DOHH2 (cell line): ENCODE results near the gene PHLDB2.

Experiments used
- H3F3A ChIP-seq: fragments of 200-600 bp; sonication (generic), shearing (Covaris generic); 2 replicates; pipeline ENCODE4 v1.6.0; 2016; ENCODE audit warnings: antibody characterized with exemption, mild to moderate bottlenecking; ENCODE audit not compliant: control insufficient read depth, insufficient read depth
- H3K27ac ChIP-seq: fragments of 200-600 bp; sonication (generic); 2 replicates; pipeline ENCODE4 v1.5.1; 2014; ENCODE audit warnings: low read depth, mild to moderate bottlenecking, low read length, moderate library complexity
- H3K27me3 ChIP-seq: fragments of 200-600 bp; sonication (generic); 2 replicates; pipeline ENCODE4 v1.6.1; 2014; ENCODE audit warnings: mild to moderate bottlenecking, low read length, mixed read lengths; ENCODE audit not compliant: control insufficient read depth
- H3K36me3 ChIP-seq: fragments of 200-600 bp; sonication (generic); 2 replicates; pipeline ENCODE4 v1.6.1; 2014; ENCODE audit warnings: mild to moderate bottlenecking, low read length, moderate library complexity, mixed read lengths; ENCODE audit not compliant: control insufficient read depth
- H3K4me1 ChIP-seq: fragments of 200-600 bp; sonication (generic); 2 replicates; pipeline ENCODE4 v1.6.1; 2014; ENCODE audit warnings: mild to moderate bottlenecking, low read length, mixed read lengths; ENCODE audit not compliant: control insufficient read depth
- H3K4me2 ChIP-seq: fragments of 200-600 bp; sonication (generic); 2 replicates; pipeline ENCODE4 v1.6.0; 2014; ENCODE audit warnings: mild to moderate bottlenecking, low read length, moderate library complexity
- H3K4me3 ChIP-seq: fragments of 200-600 bp; sonication (generic); 2 replicates; pipeline ENCODE4 v1.5.1; 2014; ENCODE audit warnings: mild to moderate bottlenecking, low read length, mixed read lengths
- H3K79me2 ChIP-seq: fragments of 200-600 bp; sonication (generic); 2 replicates; pipeline ENCODE4 v1.6.1; 2014; ENCODE audit warnings: mild to moderate bottlenecking, low read length, mixed read lengths; ENCODE audit not compliant: control insufficient read depth
- H3K9me2 ChIP-seq: fragments of 200-600 bp; sonication (generic); replicated peaks from 2 replicates; pipeline ENCODE4 v1.6.1; 2014; ENCODE audit warnings: mild to moderate bottlenecking, low read length, mixed read lengths; ENCODE audit not compliant: control insufficient read depth
- H3K9me3 ChIP-seq: fragments of 200-600 bp; sonication (generic); 2 replicates; pipeline ENCODE4 v1.6.1; 2014; ENCODE audit warnings: antibody characterized with exemption, low read length, mixed read lengths; ENCODE audit not compliant: control insufficient read depth, insufficient read depth
- H4K20me1 ChIP-seq: fragments of 200-600 bp; sonication (generic); 2 replicates; pipeline ENCODE4 v1.6.0; 2014; ENCODE audit warnings: low read depth, mild to moderate bottlenecking, antibody characterized with exemption, low read length, moderate library complexity; ENCODE audit not compliant: control insufficient read depth, insufficient read depth
- EZH2phosphoT487 ChIP-seq: fragments of 200-600 bp; sonication (generic); IDR thresholded peaks from 2 replicates; pipeline ENCODE4 v1.6.1; 2017; ENCODE audit warnings: borderline replicate concordance, mild to moderate bottlenecking, antibody characterized with exemption, low read length, moderate library complexity, mixed read lengths
- TF ChIP-seq, protein P1 (sequence below): fragments of 200-600 bp; sonication (generic); IDR thresholded peaks from one replicate; pipeline ENCODE4 v1.5.1; 2014; ENCODE audit warnings: antibody characterized with exemption, mild to moderate bottlenecking, low read depth, low read length; ENCODE audit not compliant: poor library complexity, severe bottlenecking

Gene PHLDB2

DNA sequence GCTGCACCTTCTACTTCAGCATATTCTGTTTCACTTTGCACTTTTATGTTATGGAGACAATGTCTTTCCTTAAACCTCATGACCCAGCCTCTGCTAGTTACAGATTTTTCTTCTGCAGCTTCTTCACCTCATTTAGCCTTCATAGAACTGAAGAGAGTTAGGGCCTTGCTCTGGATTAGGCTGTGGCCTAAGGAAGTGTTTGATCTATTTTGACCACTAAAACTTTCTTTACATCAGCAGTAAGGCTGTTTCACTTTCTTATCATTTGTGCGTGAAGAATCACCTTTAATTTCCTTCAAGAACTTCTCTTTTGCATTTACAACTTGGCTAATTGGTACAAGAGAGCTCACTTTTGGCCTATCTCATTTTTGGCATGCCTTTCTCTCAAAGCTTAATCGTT lies 40.9 kb downstream of the PHLDB2 start:
- H3F3A ChIP-seq = no peaks in the 10 kb centered on the region

DNA sequence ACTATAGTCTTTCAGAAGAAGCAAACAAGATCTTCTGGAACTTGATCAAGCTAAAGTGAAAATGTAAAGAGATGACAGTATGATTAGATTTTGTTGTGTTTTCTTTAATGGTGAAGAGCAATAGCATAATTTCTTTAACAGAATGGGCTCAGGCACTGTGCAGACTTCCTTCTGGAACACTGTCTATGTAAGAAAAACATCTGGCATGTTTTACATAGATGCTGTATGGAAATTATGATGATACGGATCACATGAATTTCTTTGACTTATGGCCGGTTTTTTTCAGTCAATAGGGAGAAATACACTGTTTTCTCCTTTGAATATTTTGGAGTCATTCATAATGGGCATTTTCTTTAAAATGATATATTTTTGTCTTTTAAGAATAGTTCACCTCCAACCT lies 42.6 kb downstream of the PHLDB2 start:
- Histone ChIP-seq H3K4me3 (no peak overlapping the region), H3K4me2 (no peak overlapping the region), H3K9me2 (no peaks in the 10 kb centered on the region), H3K27me3 (no peaks in the 10 kb centered on the region), H3K4me1 (no peaks in the 10 kb centered on the region), H4K20me1 (no peaks in the 10 kb centered on the region), H3K79me2 (no peaks in the 10 kb centered on the region), H3F3A (no peaks in the 10 kb centered on the region), H3K36me3 (no peaks in the 10 kb centered on the region), H3K9me3 (no peaks in the 10 kb centered on the region), H3K27ac (no peak overlapping the region)
- TF ChIP-seq EZH2phosphoT487 = no peak
- TF ChIP-seq, protein P1, sequence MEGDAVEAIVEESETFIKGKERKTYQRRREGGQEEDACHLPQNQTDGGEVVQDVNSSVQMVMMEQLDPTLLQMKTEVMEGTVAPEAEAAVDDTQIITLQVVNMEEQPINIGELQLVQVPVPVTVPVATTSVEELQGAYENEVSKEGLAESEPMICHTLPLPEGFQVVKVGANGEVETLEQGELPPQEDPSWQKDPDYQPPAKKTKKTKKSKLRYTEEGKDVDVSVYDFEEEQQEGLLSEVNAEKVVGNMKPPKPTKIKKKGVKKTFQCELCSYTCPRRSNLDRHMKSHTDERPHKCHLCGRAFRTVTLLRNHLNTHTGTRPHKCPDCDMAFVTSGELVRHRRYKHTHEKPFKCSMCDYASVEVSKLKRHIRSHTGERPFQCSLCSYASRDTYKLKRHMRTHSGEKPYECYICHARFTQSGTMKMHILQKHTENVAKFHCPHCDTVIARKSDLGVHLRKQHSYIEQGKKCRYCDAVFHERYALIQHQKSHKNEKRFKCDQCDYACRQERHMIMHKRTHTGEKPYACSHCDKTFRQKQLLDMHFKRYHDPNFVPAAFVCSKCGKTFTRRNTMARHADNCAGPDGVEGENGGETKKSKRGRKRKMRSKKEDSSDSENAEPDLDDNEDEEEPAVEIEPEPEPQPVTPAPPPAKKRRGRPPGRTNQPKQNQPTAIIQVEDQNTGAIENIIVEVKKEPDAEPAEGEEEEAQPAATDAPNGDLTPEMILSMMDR = no peak

More for the DNA sequence above, 40.9 kb downstream of the PHLDB2 start:
- no peaks in the 10 kb centered on the region for H3K79me2 ChIP-seq
- H3K9me2 ChIP-seq = no peaks in the 10 kb centered on the region
- no peak overlapping the region for H3K4me3 ChIP-seq
- H3K9me3 ChIP-seq = no peaks in the 10 kb centered on the region
- no peaks in the 10 kb centered on the region for H3K4me1 ChIP-seq
- no peaks in the 10 kb centered on the region for H4K20me1 ChIP-seq
- H3K36me3 ChIP-seq = no peaks in the 10 kb centered on the region
- H3K4me2 ChIP-seq = no peak overlapping the region
- no peak for TF ChIP-seq EZH2phosphoT487
- TF ChIP-seq, protein P1 = no peak
- no peak overlapping the region for H3K27ac ChIP-seq
- H3K27me3 ChIP-seq = no peaks in the 10 kb centered on the region

DNA sequence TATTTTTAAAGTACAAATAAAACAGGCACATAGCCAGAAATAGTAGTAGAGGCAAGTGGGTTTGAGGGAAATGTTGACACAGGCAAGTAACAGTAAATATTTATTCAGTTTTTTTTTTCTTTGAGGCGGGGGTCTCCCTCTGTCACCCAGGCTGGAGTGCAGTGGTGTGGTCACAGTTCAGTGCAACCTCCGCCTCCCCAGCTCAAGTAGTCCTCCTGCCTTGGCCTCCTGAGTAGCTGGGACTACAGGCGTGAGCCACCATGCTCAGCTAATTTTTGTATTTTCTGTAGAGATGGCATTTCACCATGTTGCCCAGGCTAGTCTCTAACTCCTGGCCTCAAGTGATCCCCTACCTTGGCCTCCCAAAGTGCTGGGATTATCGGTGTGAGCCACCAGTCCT lies 43.5 kb downstream of the PHLDB2 start:
- no peaks in the 10 kb centered on the region for H3K79me2 ChIP-seq
- H3F3A ChIP-seq = no peaks in the 10 kb centered on the region
- H3K9me3 ChIP-seq = no peaks in the 10 kb centered on the region
- no peak overlapping the region for H3K4me3 ChIP-seq
- H3K27ac ChIP-seq = no peak overlapping the region
- H3K4me1 ChIP-seq = no peaks in the 10 kb centered on the region
- TF ChIP-seq, protein P1 = no peak
- TF ChIP-seq EZH2phosphoT487 = no peak
- no peaks in the 10 kb centered on the region for H3K9me2 ChIP-seq
- no peak overlapping the region for H3K4me2 ChIP-seq
- H3K36me3 ChIP-seq = no peaks in the 10 kb centered on the region
- no peaks in the 10 kb centered on the region for H4K20me1 ChIP-seq
- no peaks in the 10 kb centered on the region for H3K27me3 ChIP-seq
